Measurements from ENCODE around the gene PLIN5.

The PLIN5 gene

GRCh38 chr19:4578552-4579248 is 43.7 kb upstream of the PLIN5 start:
- H3K36me3 ChIP-seq (ENCODE audit: insufficient read depth) = no peaks in the 10 kb centered on the region
- peaks cover 75% of the 10 kb centered on the region for H3K27me3 ChIP-seq (ENCODE audit: insufficient read depth, low read depth)
- TF ChIP-seq, protein P1, sequence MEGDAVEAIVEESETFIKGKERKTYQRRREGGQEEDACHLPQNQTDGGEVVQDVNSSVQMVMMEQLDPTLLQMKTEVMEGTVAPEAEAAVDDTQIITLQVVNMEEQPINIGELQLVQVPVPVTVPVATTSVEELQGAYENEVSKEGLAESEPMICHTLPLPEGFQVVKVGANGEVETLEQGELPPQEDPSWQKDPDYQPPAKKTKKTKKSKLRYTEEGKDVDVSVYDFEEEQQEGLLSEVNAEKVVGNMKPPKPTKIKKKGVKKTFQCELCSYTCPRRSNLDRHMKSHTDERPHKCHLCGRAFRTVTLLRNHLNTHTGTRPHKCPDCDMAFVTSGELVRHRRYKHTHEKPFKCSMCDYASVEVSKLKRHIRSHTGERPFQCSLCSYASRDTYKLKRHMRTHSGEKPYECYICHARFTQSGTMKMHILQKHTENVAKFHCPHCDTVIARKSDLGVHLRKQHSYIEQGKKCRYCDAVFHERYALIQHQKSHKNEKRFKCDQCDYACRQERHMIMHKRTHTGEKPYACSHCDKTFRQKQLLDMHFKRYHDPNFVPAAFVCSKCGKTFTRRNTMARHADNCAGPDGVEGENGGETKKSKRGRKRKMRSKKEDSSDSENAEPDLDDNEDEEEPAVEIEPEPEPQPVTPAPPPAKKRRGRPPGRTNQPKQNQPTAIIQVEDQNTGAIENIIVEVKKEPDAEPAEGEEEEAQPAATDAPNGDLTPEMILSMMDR (conservative IDR thresholded peaks at IDR 0.05; ENCODE audit: low read depth, low read length) = no peak
- H4K20me1 ChIP-seq (ENCODE audit: insufficient read depth) = no peaks in the 10 kb centered on the region
- H3K27ac ChIP-seq = no peak overlapping the region
- no peak overlapping the region for H3K9ac ChIP-seq
- no peak overlapping the region for H3K4me3 ChIP-seq (IDR thresholded peaks at IDR 0.05; ENCODE audit: insufficient read depth, low read depth, low read length)
- H3K4me1 ChIP-seq (ENCODE audit: low read depth, poor library complexity, severe bottlenecking) = peaks cover 13% of the 10 kb centered on the region
- H3K4me2 ChIP-seq = no peak overlapping the region
- H2AFZ ChIP-seq (ENCODE audit: low read depth) = no peak overlapping the region
- no peaks in the 10 kb centered on the region for H3K79me2 ChIP-seq (ENCODE audit: insufficient read depth, low read depth)

- Histone ChIP-seq H3K4me1 (ENCODE audit: low read depth, poor library complexity, severe bottlenecking) (peaks cover 13% of the 10 kb centered on the region), H3K36me3 (ENCODE audit: insufficient read depth) (no peaks in the 10 kb centered on the region), H2AFZ (ENCODE audit: low read depth) (no peak overlapping the region), H3K4me2 (no peak overlapping the region), H3K27ac (no peak overlapping the region), H3K9ac (no peak overlapping the region), H3K79me2 (ENCODE audit: insufficient read depth, low read depth) (no peaks in the 10 kb centered on the region), H4K20me1 (ENCODE audit: insufficient read depth) (no peaks in the 10 kb centered on the region), H3K27me3 (ENCODE audit: insufficient read depth, low read depth) (peaks cover 74% of the 10 kb centered on the region), H3K4me3 (IDR thresholded peaks at IDR 0.05; ENCODE audit: insufficient read depth, low read depth, low read length) (no peak overlapping the region)
- TF ChIP-seq, protein P1 (conservative IDR thresholded peaks at IDR 0.05; ENCODE audit: low read depth, low read length) = no peak
These were observed 42.2 kb upstream of the PLIN5 start for GRCh38 chr19:4577020-4577782.

DNA sequence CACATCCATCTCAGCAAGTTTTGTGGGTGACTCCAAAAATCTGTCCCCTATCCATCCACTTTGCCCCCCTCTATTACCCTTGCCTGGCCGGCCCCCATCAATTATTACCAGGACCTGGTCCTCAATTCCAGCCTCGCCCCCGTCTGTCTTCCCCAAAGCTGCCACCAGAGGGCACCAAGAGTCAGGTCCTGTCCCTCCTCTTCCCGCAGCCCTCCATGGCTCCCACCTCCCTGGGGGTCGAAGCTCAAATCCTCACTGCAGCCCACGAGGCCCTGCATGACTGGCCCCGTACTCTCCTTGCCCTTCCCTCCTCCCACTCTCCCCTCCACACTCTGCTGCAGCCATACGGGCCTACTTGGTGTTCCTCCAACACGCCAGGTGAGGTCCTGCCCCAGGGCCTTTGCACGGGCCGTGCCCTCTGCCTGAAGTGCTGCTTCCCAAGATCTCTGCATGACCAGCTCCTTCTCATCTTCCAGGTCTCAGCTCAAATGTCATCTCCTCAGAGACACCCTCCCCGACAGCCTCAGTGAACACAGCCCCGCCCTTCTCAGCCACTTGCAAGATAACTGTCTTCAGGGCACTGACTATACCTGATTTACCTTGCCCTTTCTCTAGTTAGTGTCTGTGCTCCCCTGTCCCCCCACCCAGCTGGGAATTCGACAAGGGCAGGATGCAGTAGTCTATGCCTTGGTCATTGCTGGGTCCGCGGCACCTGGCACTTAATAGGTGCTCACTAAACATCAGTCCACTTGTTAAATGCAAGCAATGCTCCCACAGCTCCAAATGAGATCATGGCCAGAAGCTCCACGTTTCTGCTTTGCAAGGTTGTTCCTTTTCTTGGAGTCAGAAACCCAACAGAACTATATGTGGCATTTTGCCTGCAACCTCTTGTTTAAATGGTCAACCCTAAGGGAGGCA is 41.3 kb upstream of the PLIN5 start:
- Histone ChIP-seq H2AFZ (ENCODE audit: low read depth) (no peak overlapping the region), H3K27ac (no peak overlapping the region), H3K79me2 (ENCODE audit: insufficient read depth, low read depth) (no peaks in the 10 kb centered on the region), H4K20me1 (ENCODE audit: insufficient read depth) (no peaks in the 10 kb centered on the region), H3K9ac (no peak overlapping the region), H3K27me3 (ENCODE audit: insufficient read depth, low read depth) (peaks cover 71% of the 10 kb centered on the region), H3K4me1 (ENCODE audit: low read depth, poor library complexity, severe bottlenecking) (peaks cover 13% of the 10 kb centered on the region), H3K4me3 (IDR thresholded peaks at IDR 0.05; ENCODE audit: insufficient read depth, low read depth, low read length) (no peak overlapping the region), H3K4me2 (no peak overlapping the region), H3K36me3 (ENCODE audit: insufficient read depth) (no peaks in the 10 kb centered on the region)
- TF ChIP-seq, protein P1 (conservative IDR thresholded peaks at IDR 0.05; ENCODE audit: low read depth, low read length) = peak; percentile 83

- H3K9ac ChIP-seq = no peak overlapping the region
- no peaks in the 10 kb centered on the region for H4K20me1 ChIP-seq (ENCODE audit: insufficient read depth)
- no peak overlapping the region for H2AFZ ChIP-seq (ENCODE audit: low read depth)
- peaks cover 13% of the 10 kb centered on the region for H3K4me1 ChIP-seq (ENCODE audit: low read depth, poor library complexity, severe bottlenecking)
- H3K79me2 ChIP-seq (ENCODE audit: insufficient read depth, low read depth) = no peaks in the 10 kb centered on the region
- no peaks in the 10 kb centered on the region for H3K36me3 ChIP-seq (ENCODE audit: insufficient read depth)
- H3K27me3 ChIP-seq (ENCODE audit: insufficient read depth, low read depth) = peaks cover 72% of the 10 kb centered on the region
- H3K4me2 ChIP-seq = no peak overlapping the region
- H3K27ac ChIP-seq = no peak overlapping the region
- H3K4me3 ChIP-seq (IDR thresholded peaks at IDR 0.05; ENCODE audit: insufficient read depth, low read depth, low read length) = no peak overlapping the region
- TF ChIP-seq, protein P1 (conservative IDR thresholded peaks at IDR 0.05; ENCODE audit: low read depth, low read length) = no peak
These were observed 40.4 kb upstream of the PLIN5 start for GRCh38 chr19:4575267-4576015.
